ENCODE data around the gene OTOGL.
"Not testable (repeated sequence)": the region's sequence is repeated elsewhere in the genome, so short reads cannot be mapped to it uniquely, and the experiment has no call there.

The OTOGL gene

DNA sequence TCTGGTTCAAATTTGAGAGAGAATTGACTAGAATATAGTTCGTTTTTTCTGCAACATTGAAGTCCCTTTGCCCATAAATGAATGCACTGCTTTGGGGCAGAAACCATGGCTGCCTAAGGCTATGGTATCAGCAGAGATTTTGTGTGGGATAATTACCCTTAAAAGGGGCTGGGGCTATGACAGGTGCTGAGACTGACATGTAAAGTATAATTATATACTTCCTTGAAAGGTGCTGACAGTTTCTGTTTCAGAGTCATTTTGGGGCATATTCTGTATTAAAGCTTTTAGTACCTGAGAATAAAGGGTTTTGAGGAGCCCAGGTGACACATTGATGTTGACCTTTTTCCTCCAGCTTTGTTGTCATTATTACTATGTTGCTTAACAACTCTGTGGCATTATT lies 194.4 kb downstream of the OTOGL start:
- DNase-seq, result no peak

DNA sequence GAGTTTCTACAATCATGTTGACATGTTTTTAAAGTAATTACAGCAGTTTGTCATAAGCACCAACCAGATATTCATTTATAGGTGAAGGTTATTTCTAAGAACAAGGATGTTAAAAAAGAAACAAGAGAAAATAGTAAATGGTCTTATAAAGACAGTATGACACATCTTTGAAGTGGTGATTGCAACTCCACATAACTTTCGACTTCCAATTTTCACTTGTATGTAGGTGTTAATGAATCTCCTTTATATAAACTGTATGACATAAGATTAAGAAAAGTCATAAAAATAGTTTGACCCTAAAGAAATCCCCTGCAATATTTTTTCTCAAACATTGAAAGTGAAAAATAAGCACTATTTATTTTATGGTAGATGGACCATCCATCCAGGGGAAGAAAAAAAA lies 199.9 kb downstream of the OTOGL start:
- no peak for DNase-seq

DNA sequence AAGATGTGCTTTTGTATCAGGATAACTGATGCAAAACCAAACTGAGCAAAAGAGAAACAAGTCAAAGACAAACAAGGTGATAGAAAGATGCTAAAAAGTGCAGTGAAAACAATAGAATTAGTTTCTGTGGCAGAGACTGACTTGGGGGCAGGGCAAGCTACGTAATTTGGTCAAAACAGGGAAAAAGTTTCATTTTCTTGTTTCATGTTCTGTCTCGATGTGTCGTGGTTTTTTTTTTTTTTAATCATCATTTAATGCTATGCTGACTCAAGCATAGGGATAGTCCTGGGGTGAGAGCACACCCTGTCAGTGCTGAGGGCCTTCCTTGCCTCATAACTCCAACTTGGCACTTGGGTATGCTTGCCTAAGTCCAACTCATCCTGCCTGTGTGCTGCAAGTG lies 200.6 kb downstream of the OTOGL start:
- no peak for DNase-seq

- DNase-seq, result not testable (repeated sequence)
Measured at GRCh38 chr12:80307436-80307835, 208.1 kb downstream of the OTOGL start.

- DNase-seq, result no peak
Measured at GRCh38 chr12:80313209-80313608, 213.9 kb downstream of the OTOGL start.

DNA sequence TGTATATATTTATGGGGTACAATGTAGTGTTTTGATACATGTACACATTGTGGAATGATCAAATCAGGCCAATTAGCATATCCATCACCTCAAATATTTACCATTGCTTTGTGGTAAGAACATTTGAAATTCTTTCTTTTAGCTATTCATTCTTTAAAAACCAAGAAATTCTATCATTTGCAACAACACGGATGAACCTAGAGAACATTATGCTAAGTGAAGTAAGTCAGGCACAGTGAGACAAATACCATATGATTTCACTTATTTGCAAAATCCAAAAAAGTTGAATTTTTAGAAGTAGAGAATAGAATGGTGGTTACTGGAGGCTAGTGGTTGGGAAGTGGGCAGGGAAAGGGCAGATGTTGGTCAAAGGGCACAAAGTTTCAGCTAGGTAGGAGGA lies 215.4 kb downstream of the OTOGL start:
- DNase-seq, result no peak

GRCh38 chr12:80316222-80316621 lies 216.9 kb downstream of the OTOGL start:
- no peak for DNase-seq

DNA sequence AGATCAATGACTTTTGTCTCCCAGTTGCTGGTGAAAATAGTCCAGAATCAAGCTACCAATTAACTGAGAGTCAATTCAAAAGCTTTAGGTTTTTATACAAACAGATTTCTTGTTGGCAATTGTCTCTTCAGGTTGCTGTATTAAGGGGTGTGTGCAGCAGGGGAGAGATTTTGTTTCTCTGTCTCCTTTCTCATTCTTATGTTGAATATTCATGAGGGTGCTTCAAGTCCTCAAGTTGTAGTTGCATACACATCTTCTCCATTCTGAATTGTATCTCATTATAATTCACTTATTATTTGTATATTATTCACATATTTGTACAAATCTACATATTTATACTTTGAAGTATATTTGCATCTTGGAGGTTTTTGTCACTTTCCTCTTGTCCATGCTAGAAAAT lies 218.0 kb downstream of the OTOGL start:
- DNase-seq, result no peak

DNA sequence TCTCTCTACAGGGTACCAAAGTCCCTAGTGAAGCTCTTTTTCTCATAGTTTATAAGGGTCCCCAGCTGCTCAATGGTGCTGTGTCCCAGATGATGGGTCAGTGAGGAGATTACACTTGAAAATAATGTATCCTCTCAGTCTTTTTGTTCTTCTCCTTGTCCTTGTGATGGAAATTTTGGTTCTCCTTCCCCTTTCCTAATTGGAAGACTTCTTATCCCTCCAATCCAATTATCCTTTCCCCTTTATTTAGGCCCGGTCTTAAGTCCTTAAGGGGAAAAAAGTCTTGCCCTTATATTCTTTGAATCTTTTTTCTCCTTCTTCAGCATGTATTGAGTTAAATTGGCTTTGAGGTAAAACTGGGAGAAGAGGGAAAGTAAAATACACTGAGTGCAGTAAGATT lies 218.6 kb downstream of the OTOGL start:
- DNase-seq, result no peak

DNA sequence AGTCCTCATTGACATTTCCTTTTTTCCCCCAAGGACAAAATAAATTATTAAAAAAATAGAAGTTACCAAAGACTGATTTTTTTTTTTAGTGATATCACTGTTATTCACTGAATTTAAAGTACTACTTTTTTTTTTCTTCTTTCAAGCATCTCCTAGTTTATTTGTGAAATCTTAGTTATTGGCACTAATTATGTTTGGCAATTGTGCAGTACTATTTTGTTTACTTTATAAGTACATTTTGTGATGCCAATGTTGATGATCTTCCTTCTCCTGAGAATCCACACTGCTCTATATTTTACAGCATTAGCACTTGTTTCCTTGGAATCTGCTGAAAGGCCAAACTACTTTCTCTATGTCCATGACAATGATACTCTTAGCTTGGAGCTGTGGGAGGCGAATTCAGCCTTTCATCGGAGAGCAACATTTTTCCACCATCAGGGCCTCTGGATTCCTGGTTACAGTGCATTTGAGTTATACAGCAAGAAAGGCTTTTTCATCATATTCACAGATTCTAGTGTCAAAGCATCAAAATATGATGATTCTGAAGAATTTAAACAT lies 220.9 kb downstream of the OTOGL start:
- DNase-seq, result no peak

- DNase-seq, result no peak
Measured at GRCh38 chr12:80321653-80322052, 222.3 kb downstream of the OTOGL start.

DNA sequence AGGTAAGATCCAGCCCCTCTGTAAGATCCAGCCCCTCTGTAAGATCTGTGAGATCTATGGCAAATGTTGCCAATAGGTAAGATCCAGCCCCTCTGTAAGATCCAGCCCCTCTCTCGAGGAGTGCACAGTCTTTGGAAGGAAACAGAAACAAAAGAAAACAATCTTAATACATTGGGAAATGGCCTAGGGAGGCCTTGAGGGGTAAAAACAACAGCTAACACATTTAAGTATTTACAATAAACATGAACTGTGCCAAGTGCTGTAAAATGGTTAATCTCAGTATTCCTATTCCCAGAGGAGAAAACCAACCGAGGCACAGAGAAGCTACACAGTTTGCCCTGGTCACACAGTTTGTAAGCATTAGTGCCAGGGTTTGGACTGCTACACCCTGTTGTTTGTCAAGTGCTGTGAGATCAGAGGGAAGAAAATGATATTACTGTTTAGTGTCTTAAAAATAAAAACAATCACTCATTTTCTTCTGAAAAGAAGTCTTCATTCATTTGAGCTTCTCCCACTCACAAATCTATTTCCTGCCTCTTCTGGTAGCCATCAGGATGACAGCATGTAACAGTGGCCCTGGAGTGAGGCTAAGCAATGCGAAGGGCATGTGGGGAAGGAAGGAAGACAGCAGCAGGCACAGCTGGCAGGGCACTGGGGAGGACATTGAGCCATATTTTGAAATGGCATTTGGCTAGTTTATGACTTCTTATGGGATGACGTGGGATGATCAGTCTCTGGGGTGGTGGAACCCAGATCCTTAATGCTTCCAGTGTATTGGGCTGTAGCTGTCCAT lies 226.0 kb downstream of the OTOGL start:
- DNase-seq, result no peak

DNA sequence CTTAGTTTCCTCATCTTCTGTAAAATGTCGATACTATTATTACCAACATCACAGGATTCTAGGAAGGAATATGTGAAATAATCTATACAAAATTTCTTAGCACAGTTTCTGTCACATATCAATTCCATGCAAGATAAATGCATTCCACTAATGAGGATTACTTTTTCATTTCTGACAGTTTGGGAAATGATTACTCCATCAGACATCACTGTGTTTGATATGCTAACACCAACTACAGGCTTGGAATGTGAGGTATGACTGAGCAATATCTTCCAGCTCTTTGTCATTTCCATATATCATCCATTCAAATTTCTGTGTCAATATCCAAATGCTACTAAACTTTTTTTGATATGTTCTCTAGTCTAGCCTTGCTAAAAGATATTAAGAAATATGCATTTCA lies 233.5 kb downstream of the OTOGL start:
- DNase-seq, result no peak

DNA sequence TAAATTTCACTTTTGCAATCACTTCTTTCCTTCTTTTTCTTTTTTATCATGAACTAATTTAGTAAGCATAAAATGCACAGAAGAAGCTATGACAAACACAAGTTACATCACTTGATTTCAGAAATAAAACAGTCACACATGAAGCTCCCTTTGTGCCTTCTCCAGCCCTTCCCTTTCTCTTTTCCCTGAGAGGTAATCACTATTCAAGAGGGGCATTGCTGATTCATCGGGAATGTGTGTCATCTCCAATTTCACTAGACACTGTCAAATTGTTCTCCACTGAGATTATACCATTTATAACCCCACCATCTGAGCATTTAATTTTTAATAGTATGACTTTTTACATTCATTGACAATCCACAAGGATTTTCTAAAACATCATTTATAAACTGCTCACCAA lies 253.1 kb downstream of the OTOGL start:
- DNase-seq, result no peak

GRCh38 chr12:80353254-80353653 lies 253.9 kb downstream of the OTOGL start:
- DNase-seq, result no peak

DNA sequence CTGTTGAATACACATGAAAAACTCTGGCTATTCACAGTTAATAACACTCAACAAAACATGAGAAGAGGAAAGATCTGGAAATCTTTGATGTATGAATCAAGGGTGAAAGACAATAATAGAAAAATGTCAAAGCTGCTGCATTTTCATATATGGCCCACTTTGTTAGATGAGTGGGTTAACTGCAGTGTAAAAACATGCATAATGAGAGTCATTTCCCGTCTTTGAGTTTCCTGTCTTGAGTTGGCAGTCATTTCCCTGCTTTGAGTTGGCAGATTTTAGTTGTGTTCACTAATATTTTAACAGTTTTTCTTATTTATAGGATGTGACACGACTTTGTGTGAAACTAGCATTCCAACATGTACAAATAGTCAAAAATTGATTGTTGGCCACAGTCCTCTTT lies 256.8 kb downstream of the OTOGL start:
- no peak for DNase-seq

DNA sequence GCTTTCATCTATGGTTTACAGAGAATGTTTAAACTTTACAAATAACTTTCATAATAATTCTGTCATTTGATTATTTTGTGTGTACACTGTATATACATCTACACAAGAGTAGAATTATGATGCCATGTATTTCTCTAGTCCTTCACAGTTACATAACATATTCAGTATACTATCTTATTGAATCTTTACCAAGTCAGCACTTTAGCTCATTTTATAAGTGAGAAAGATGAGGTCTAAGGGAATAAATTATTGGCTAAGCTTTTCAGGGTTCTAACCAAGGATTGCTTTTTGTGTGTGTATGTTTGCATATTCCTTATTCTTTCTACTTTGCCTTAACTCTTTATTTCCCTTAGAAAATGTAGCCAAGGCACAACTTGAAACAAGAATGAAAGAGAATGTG lies 260.4 kb downstream of the OTOGL start:
- DNase-seq, result no peak

DNA sequence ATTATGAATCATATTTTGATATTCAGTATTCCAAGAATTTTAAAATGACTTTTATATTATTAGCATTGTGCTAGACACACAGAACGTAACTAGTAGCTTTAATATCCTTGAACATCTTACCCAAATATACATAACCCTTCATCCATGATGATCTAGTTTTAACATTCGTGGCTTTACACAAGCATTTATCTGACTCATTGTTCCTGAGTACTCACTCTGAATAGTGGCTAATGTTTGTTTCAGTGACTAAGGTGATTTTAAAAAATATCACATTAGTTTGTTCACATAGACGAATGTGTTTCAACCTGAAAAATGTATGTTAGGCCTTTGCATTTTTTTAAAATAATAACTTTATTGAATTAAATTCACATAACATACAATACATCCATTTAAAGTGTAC lies 264.7 kb downstream of the OTOGL start:
- no peak for DNase-seq

- no peak for DNase-seq
Measured at GRCh38 chr12:80373666-80374065, 274.3 kb downstream of the OTOGL start.

DNA sequence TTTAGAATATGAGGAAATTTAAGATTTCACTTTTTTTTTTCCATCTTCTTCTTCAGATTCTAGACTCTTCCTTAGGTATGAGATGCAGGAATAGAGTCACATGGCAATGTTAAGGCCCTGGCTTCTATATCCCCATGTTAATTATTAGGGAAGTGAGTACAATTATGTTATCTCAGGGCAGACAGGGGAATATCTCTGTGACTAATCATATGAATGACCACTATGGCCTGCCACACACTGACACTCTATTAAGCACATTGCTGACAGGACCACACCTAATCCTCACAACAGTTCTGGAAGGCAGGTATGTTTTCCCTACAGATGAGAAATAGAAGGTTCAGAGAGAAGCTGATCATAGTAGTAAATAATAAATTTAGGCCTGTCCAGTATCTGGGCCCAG lies 275.3 kb downstream of the OTOGL start:
- no peak for DNase-seq

- no peak for DNase-seq
Measured at GRCh38 chr12:80377140-80377794, 277.9 kb downstream of the OTOGL start.

DNA sequence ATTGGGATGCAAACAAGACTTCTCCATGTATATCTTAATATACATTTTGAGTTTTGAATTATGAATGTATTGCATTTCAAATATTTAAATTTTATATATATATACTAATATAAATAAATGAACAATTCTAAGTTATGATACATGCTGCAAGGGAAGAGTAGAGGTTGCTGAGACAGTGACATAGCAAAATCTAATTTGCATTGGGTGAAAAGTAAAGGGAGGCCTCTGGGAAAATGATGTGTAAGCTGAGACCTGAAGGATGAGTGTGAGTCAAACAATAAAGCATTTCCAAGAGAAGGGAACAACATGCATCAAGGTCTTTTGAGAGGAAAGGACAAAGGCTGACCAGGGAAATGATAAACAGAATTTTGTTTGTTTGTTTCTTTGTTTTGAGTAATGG lies 281.8 kb downstream of the OTOGL start:
- DNase-seq, result no peak

- DNase-seq, result no peak
Measured at GRCh38 chr12:80382254-80382653, 282.9 kb downstream of the OTOGL start.

GRCh38 chr12:80400571-80400991 lies 301.2 kb downstream of the OTOGL start:
- no peak for DNase-seq
